ENCODE results near the gene PMIS2.

DNA sequence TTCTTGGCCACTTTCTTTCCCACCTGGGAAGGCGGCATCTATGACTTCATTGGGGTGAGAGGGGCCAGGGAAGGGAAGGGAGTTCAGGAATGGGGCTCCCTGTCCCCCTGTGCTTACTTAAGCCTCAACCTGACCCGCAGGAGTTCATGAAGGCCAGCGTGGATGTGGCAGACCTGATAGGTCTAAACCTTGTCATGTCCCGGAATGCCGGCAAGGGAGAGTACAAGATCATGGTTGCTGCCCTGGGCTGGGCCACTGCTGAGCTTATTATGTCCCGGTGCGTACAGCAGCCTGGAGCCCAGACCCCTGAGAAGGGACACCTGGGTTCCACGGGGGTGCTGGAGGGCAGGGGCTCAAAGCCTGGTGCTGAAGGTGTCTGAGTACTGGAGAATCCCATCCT lies 39.4 kb upstream of the PMIS2 start:
- TF ChIP-seq EZH2 (IDR thresholded peaks at IDR 0.05; ENCODE audit: low read depth, low read length, severe bottlenecking) (no peak), PHF8 (conservative IDR thresholded peaks at IDR 0.05; ENCODE audit: low read depth, low read length) (no peak), TAF1 (IDR thresholded peaks at IDR 0.05; ENCODE audit: low read depth, low read length) (no peak), POLR2A (IDR thresholded peaks at IDR 0.05; ENCODE audit: control extremely low read depth in 1 of 2, low read depth in 2 of 2, low read length in 2 of 2) (no peak), JUN (IDR thresholded peaks at IDR 0.05; ENCODE audit: low read depth, low read length) (no peak)
